Nucleus accumbens (tissue), 56 donors: Measurements from ENCODE around the gene VASH2.
"Not testable (repeated sequence)": the region's sequence is repeated elsewhere in the genome, so short reads cannot be mapped to it uniquely, and the experiment has no call there.

Experiments
- DNase-seq, 56 donors: peaks; one replicate each; lab custom pipeline; 2025; lab: John Stamatoyannopoulos, UW

The VASH2 gene

GRCh38 chr1:212950243-212951125 lies at the start of gene VASH2:
VASH2 (plus strand) TSS chr1:212950541; CDS start chr1:212951543, 1,002 bp downstream.
- DNase-seq, result peak; percentile 10 to 91 (median 72)

GRCh38 chr1:212901290-212901689 lies 49.1 kb upstream of the VASH2 start:
- DNase-seq, result no peak

GRCh38 chr1:212902054-212902453 lies 48.3 kb upstream of the VASH2 start:
- DNase-seq, result no peak

GRCh38 chr1:212903664-212904063 lies 46.7 kb upstream of the VASH2 start:
- DNase-seq, result no peak

GRCh38 chr1:212908071-212908470 lies 42.3 kb upstream of the VASH2 start:
- DNase-seq, result not testable (repeated sequence)

- no peak for DNase-seq
Observed at GRCh38 chr1:212908971-212909370, 41.4 kb upstream of the VASH2 start.

GRCh38 chr1:212909652-212910063 lies 40.7 kb upstream of the VASH2 start:
- no peak for DNase-seq

GRCh38 chr1:212910213-212910612 lies 40.1 kb upstream of the VASH2 start:
- not testable (repeated sequence) for DNase-seq

- not testable (repeated sequence) for DNase-seq
Observed at GRCh38 chr1:212913638-212914037, 36.7 kb upstream of the VASH2 start.

- not testable (repeated sequence) for DNase-seq
Observed at GRCh38 chr1:212914110-212914509, 36.2 kb upstream of the VASH2 start.

GRCh38 chr1:212914789-212915188 lies 35.6 kb upstream of the VASH2 start:
- no peak for DNase-seq

GRCh38 chr1:212915245-212916091 lies 34.9 kb upstream of the VASH2 start:
- DNase-seq, result peak in 8 of 56 donors; percentile 5 to 51 (median 14)

- peak in 7 of 56 donors; percentile 2 to 27 (median 12) for DNase-seq
Observed at GRCh38 chr1:212916481-212917133, 33.7 kb upstream of the VASH2 start.

- no peak for DNase-seq
Observed at GRCh38 chr1:212917134-212917485, 33.2 kb upstream of the VASH2 start.

- no peak for DNase-seq
Observed at GRCh38 chr1:212917858-212918257, 32.5 kb upstream of the VASH2 start.

- DNase-seq, result no peak
Observed at GRCh38 chr1:212918824-212919223, 31.5 kb upstream of the VASH2 start.

- DNase-seq, result no peak
Observed at GRCh38 chr1:212920246-212920645, 30.1 kb upstream of the VASH2 start.

GRCh38 chr1:212920896-212921295 lies 29.4 kb upstream of the VASH2 start:
- no peak for DNase-seq

- DNase-seq, result no peak
Observed at GRCh38 chr1:212922016-212922415, 28.3 kb upstream of the VASH2 start.

- DNase-seq, result no peak
Observed at GRCh38 chr1:212926372-212926771, 24.0 kb upstream of the VASH2 start.
